CD14-positive monocyte (primary cell): Measurements from ENCODE around the gene NUFIP2. TPM values are rescaled to one million over a fixed set of nuclear protein-coding genes. Genes with fewer than 3 reads are reported as not detected.
A peak's percentile ranks its signal among the peaks of the same experiment; 100 is the strongest.
"Not testable (repeated sequence)": the region's sequence is repeated elsewhere in the genome, so short reads cannot be mapped to it uniquely, and the experiment has no call there.

Experiments used
- DNase-seq, 3 donors: peaks; one replicate each; pipeline ENCODE4 v3.0.0-alpha.2; 2011 to 2022
- H2AFZ ChIP-seq: 2 replicates; pipeline ENCODE4 v1.6.0; 2012; ENCODE audit warnings: mild to moderate bottlenecking, low read depth, low read length, inconsistent platforms; ENCODE audit not compliant: insufficient read depth, poor library complexity, severe bottlenecking
- H3K27ac ChIP-seq, 2 donors: 1 replicate in 1 of 2; 2 replicates in 1 of 2; pipeline ENCODE4 v1.5.1; 2012 to 2013; ENCODE audit warnings: low read length in 2 of 2, control low read depth in 1 of 2, inconsistent platforms in 1 of 2, low read depth in 1 of 2, mild to moderate bottlenecking in 1 of 2
- H3K27me3 ChIP-seq, 2 donors: one replicate each; pipeline versions ENCODE4 v1.6.0 to v1.6.1; 2011 to 2013; ENCODE audit warnings: low read length in 2 of 2; ENCODE audit not compliant: control insufficient read depth in 2 of 2, insufficient read depth in 2 of 2
- H3K36me3 ChIP-seq, 2 donors: replicated peaks in 1 of 2; 1 replicate in 1 of 2; 2 replicates in 1 of 2; pipeline versions ENCODE4 v1.5.1 to v1.6.1; 2012 to 2013; ENCODE audit warnings: low read length in 2 of 2, control low read depth in 1 of 2, inconsistent platforms in 1 of 2, mild to moderate bottlenecking in 1 of 2; ENCODE audit not compliant: insufficient read depth in 2 of 2, control insufficient read depth in 1 of 2
- H3K4me1 ChIP-seq, 2 donors: 1 replicate in 1 of 2; 2 replicates in 1 of 2; pipeline versions ENCODE4 v1.5.1 to v1.6.1; 2012 to 2013; ENCODE audit warnings: low read length in 2 of 2, control low read depth in 1 of 2, inconsistent platforms in 1 of 2, mild to moderate bottlenecking in 1 of 2, moderate library complexity in 1 of 2; ENCODE audit not compliant: insufficient read depth in 2 of 2, control insufficient read depth in 1 of 2
- H3K4me2 ChIP-seq: replicated peaks from 2 replicates; pipeline ENCODE3; 2012; ENCODE audit warnings: low read length, moderate library complexity, mild to moderate bottlenecking; ENCODE audit not compliant: poor library complexity, severe bottlenecking; ENCODE audit errors: extremely low read depth
- H3K4me3 ChIP-seq, 3 experiments: fragments of 200-600 bp in 1 of 3; sonication (generic) in 1 of 3; replicated peaks in 1 of 3; 1 replicate in 2 of 3; 2 replicates in 1 of 3; pipeline ENCODE4 v1.5.1; 2011 to 2013; ENCODE audit warnings: low read length in 3 of 3, mild to moderate bottlenecking in 3 of 3, control low read depth in 2 of 3, low read depth in 2 of 3, inconsistent platforms in 1 of 3, moderate library complexity in 1 of 3
- H3K79me2 ChIP-seq: 2 replicates; pipeline ENCODE4 v1.6.0; 2012; ENCODE audit warnings: mild to moderate bottlenecking, control low read depth, inconsistent platforms, low read length, moderate library complexity; ENCODE audit not compliant: insufficient read depth
- H3K9ac ChIP-seq: 2 replicates; pipeline ENCODE4 v1.6.0; 2017; ENCODE audit warnings: low read length, mild to moderate bottlenecking; ENCODE audit not compliant: insufficient read depth, poor library complexity, severe bottlenecking
- H3K9me3 ChIP-seq, 2 donors: replicated peaks in 1 of 2; 1 replicate in 1 of 2; 2 replicates in 1 of 2; pipeline versions ENCODE4 v1.5.1 to v1.6.1; 2012 to 2013; ENCODE audit warnings: low read length in 2 of 2, control low read depth in 1 of 2; ENCODE audit not compliant: control insufficient read depth in 1 of 2, insufficient read depth in 1 of 2
- H4K20me1 ChIP-seq: 2 replicates; pipeline ENCODE4 v1.6.0; 2012; ENCODE audit warnings: mild to moderate bottlenecking, low read length, control low read depth, moderate library complexity; ENCODE audit not compliant: insufficient read depth
- H3K27ac Mint-ChIP-seq, 7 donors: one replicate each; pipeline ENCODE4 v1.8.0; 2020; ENCODE audit warnings: mild to moderate bottlenecking in 7 of 7, mixed read lengths in 7 of 7, moderate library complexity in 6 of 7, inconsistent platforms in 2 of 7
- H3K27me3 Mint-ChIP-seq, 3 donors: one replicate each; pipeline ENCODE4 v1.8.0; 2021 to 2022; ENCODE audit warnings: low read depth in 3 of 3, mild to moderate bottlenecking in 3 of 3, mixed read lengths in 3 of 3, moderate library complexity in 3 of 3, inconsistent platforms in 1 of 3
- H3K36me3 Mint-ChIP-seq, 2 donors: one replicate each; pipeline ENCODE4 v1.8.0; 2020; ENCODE audit warnings: mixed read lengths in 2 of 2, inconsistent platforms in 1 of 2, mild to moderate bottlenecking in 1 of 2
- H3K4me1 Mint-ChIP-seq: one replicate; pipeline ENCODE4 v1.8.0; 2020; ENCODE audit warnings: mild to moderate bottlenecking, mixed read lengths
- H3K4me3 Mint-ChIP-seq, 2 donors: one replicate each; pipeline ENCODE4 v1.8.0; 2020; ENCODE audit warnings: mild to moderate bottlenecking in 2 of 2, mixed read lengths in 2 of 2, moderate library complexity in 1 of 2
- H3K9me3 Mint-ChIP-seq, 7 donors: one replicate each; pipeline ENCODE4 v1.8.0; 2020 to 2022; ENCODE audit warnings: mixed read lengths in 7 of 7, mild to moderate bottlenecking in 6 of 7, moderate library complexity in 6 of 7, inconsistent platforms in 2 of 7
- CTCF ChIP-seq: fragments of 200-600 bp; IDR thresholded peaks from one replicate; pipeline ENCODE4 v1.8.0; 2022; ENCODE audit warnings: antibody characterized with exemption, mild to moderate bottlenecking
- WGBS: methylation state at CpG from one replicate; pipeline ENCODE4 v1.1.5; 2013; ENCODE audit warnings: missing lambda C conversion rate; ENCODE audit not compliant: insufficient coverage; 5-methylcytosine and 5-hydroxymethylcytosine counted together
- intact Hi-C, 2 donors: fragments of 100-400 bp; cut with micrococcal nuclease; formaldehyde crosslinking; loops; one replicate each; pipeline versions ENCODE4 v1.15.0 to v1.15.1; 2023
- polyA plus RNA-seq, 3 donors: library from polyadenylated mRNA; depleted of rRNA in 1 of 3; unstranded in 2 of 3; stranded (reverse) in 1 of 3; fragments of 300-500 nt in 2 of 3; fragments of >200 nt in 1 of 3; fragmentation: Illumina TruSeq in 2 of 3; gene quantifications; 1 replicate in 2 of 3; 2 replicates in 1 of 3; pipeline ENCODE4 v1.2.3, GENCODE V29; 2012 to 2021

NUFIP2 gene
- polyA plus RNA-seq, 3 donors: 8.7 to 25.1 (median 13.7) TPM

- Histone ChIP-seq H3K4me3 (peak overlapping the region in 1 of 3 experiments; percentile 39), H3K79me2 (no peaks in the 10 kb centered on the region), H3K4me2 (peak overlapping the region; percentile 31), H3K4me1 (peaks cover 10 to 13% of the 10 kb centered on the region in 2 donors), H2AFZ (peak overlapping the region; percentile 19), H3K9ac (no peak overlapping the region), H4K20me1 (no peaks in the 10 kb centered on the region), H3K9me3 (no peaks in the 10 kb centered on the region), H3K27me3 (no peaks in the 10 kb centered on the region), H3K36me3 (no peaks in the 10 kb centered on the region), H3K27ac (no peak overlapping the region)
- Mint-ChIP-seq H3K27ac (peak overlapping the region in 6 of 7 donors; percentile 19 to 75 (median 60)), H3K4me1 (peaks cover 19% of the 10 kb centered on the region), H3K9me3 (peaks cover 0 to 6% (median 0%) of the 10 kb centered on the region in 7 donors), H3K4me3 (peak overlapping the region; percentile 38 to 55), H3K36me3 (no peaks in the 10 kb centered on the region), H3K27me3 (peaks cover 2 to 8% (median 7%) of the 10 kb centered on the region in 3 donors)
- TF ChIP-seq CTCF: no peak
- intact Hi-C loops: no loop called here
- DNase-seq: peak; percentile 5 to 27 (median 7)
- 28% methylated on average over 10 of the region's 11 CpGs for WGBS
These were observed 48.3 kb upstream of the NUFIP2 start for GRCh38 chr17:29342158-29342765.

GRCh38 chr17:29341726-29342125, 47.8 kb upstream of the NUFIP2 start:
- peaks cover 19% of the 10 kb centered on the region for H3K4me1 Mint-ChIP-seq
- peak; percentile 22 to 77 (median 48) for DNase-seq
- H3K9me3 Mint-ChIP-seq: peaks cover 0 to 4% (median 0%) of the 10 kb centered on the region in 7 donors
- H3K27me3 Mint-ChIP-seq: peaks cover 2 to 8% (median 7%) of the 10 kb centered on the region in 3 donors
- peak overlapping the region in 5 of 7 donors; percentile 19 to 75 (median 58) for H3K27ac Mint-ChIP-seq
- no peaks in the 10 kb centered on the region for H4K20me1 ChIP-seq
- no peaks in the 10 kb centered on the region for H3K79me2 ChIP-seq
- H3K9ac ChIP-seq: no peak overlapping the region
- H3K4me1 ChIP-seq: peaks cover 10 to 13% of the 10 kb centered on the region in 2 donors
- peak overlapping the region; percentile 6 to 55 for H3K4me3 Mint-ChIP-seq
- H3K27ac ChIP-seq: no peak overlapping the region
- TF ChIP-seq CTCF: no peak
- intact Hi-C loops: no loop called here
- H2AFZ ChIP-seq: peak overlapping the region; percentile 19
- peak overlapping the region; percentile 31 for H3K4me2 ChIP-seq
- no peaks in the 10 kb centered on the region for H3K27me3 ChIP-seq
- no peaks in the 10 kb centered on the region for H3K36me3 ChIP-seq
- no peaks in the 10 kb centered on the region for H3K36me3 Mint-ChIP-seq
- H3K9me3 ChIP-seq: no peaks in the 10 kb centered on the region
- 73% methylated on average over 2 of the region's 2 CpGs for WGBS
- H3K4me3 ChIP-seq: peak overlapping the region in 1 of 3 experiments; percentile 39

GRCh38 chr17:29339016-29339415, 45.1 kb upstream of the NUFIP2 start:
- DNase-seq, H3K27ac ChIP-seq, H3K9me3 Mint-ChIP-seq, H3K36me3 ChIP-seq, intact Hi-C loops, H3K9ac ChIP-seq, H3K9me3 ChIP-seq, H2AFZ ChIP-seq, H4K20me1 ChIP-seq, H3K4me3 Mint-ChIP-seq, H3K27me3 ChIP-seq, H3K79me2 ChIP-seq, H3K36me3 Mint-ChIP-seq, H3K4me2 ChIP-seq, H3K27ac Mint-ChIP-seq, H3K27me3 Mint-ChIP-seq, H3K4me3 ChIP-seq: not testable (repeated sequence)
- no CpG with 5 or more reads among the region's 9 CpGs for WGBS
- peaks cover 10 to 13% of the 10 kb centered on the region in 2 donors for H3K4me1 ChIP-seq
- H3K4me1 Mint-ChIP-seq: peaks cover 19% of the 10 kb centered on the region
